Activated naive CD4-positive, alpha-beta T cell treated with anti-CD3 and anti-CD28 coated beads for 36 hours (primary cell): Measurements from ENCODE around the gene UFSP2. TPM values are rescaled to one million over a fixed set of nuclear protein-coding genes. Genes with fewer than 3 reads are reported as not detected.

ENCODE experiments used
- CTCF ChIA-PET: fragments of 350-600 bp; sonication (Branson Sonifier 250); formaldehyde crosslinking; loops from one replicate; lab custom pipeline; 2021; ENCODE audit warnings: antibody characterized with exemption; lab: Charles Lee
- DNase-seq: peaks from one replicate; pipeline ENCODE4 v3.0.0-alpha.2; 2020
- H3K27ac Mint-ChIP-seq: one replicate; pipeline ENCODE4 v1.8.0; 2021; ENCODE audit warnings: mild to moderate bottlenecking, mixed read lengths
- H3K27me3 Mint-ChIP-seq: one replicate; pipeline ENCODE4 v1.8.0; 2021; ENCODE audit warnings: low read depth, mixed read lengths
- H3K36me3 Mint-ChIP-seq: one replicate; pipeline ENCODE4 v1.8.0; 2021; ENCODE audit warnings: low read depth, mixed read lengths
- H3K4me1 Mint-ChIP-seq: one replicate; pipeline ENCODE4 v1.8.0; 2021; ENCODE audit warnings: low read depth, mixed read lengths
- H3K4me3 Mint-ChIP-seq: one replicate; pipeline ENCODE4 v1.8.0; 2021; ENCODE audit warnings: mild to moderate bottlenecking, moderate library complexity, mixed read lengths
- H3K9me3 Mint-ChIP-seq: one replicate; pipeline ENCODE4 v1.8.0; 2021; ENCODE audit warnings: mixed read lengths
- intact Hi-C: fragments of 100-400 bp; cut with micrococcal nuclease; formaldehyde crosslinking; loops from one replicate; pipeline ENCODE4 v1.15.1; 2023
- total RNA-seq, 2 experiments: library from RNA; stranded (reverse); gene quantifications; one replicate each; pipeline ENCODE4 v1.2.3, GENCODE V29; 2021

Gene UFSP2
- total RNA-seq, 2 experiments from 2014 or later: 24.4 to 30.7 TPM

DNA sequence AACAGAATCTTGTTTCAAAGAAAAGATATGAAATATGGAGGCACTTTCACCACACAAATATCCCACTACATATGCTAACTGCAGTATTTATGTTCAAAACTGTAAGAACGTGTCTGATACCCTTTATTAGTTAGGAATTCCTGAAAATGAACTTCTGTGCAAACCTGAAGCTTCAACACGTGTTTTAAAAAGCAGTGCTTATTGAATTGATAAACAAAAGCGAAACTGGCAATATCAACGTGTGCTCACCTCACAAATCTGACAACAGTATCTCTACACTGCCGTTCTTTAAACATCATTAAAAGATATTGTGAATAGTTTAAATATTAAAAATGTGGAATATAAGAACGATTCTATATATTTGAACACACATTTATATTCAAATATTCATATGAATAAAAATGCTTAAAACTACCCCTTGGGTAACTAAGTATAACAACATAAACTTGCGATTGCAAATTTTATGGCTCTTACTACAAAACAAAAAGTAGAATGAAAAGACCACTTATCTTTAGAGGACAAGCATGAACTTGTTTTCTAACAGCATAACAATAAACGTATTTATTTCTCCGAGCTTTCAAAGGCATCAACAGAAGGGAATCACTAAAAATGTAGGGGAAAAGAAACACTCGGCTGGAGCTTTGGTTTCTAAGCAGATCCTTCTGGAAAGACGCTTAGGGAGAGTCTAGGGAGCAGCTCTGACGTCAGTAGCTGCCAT lies 30.4 kb downstream of the UFSP2 start, which contains the start of gene LRP2BP:
LRP2BP (minus strand) TSS at position 687 of the 718 bp plus-strand sequence. CDS start 17,738 bp downstream, outside the sequence.
- Mint-ChIP-seq H3K4me1 (peaks cover 38% of the 10 kb centered on the region), H3K36me3 (peaks cover 7% of the 10 kb centered on the region), H3K27me3 (no peaks in the 10 kb centered on the region), H3K4me3 (peak within 1 kb of the TSS; percentile 93), H3K9me3 (no peaks in the 10 kb centered on the region), H3K27ac (peak within 1 kb of the TSS; percentile 98)
- DNase-seq: no peak
- intact Hi-C loops: loop anchor here (1.0 to 10.0 kb wide), 4 partner anchors 77 to 1891 kb away; partner anchors contain the start of genes ING2, RWDD4 and TRAPPC11
- CTCF ChIA-PET: interaction anchor here (0.6 to 1.1 kb wide), 4 partner anchors 33 to 299 kb away, joined by 3 to 4 read pairs (median 4); no protein-coding TSS in a partner anchor

DNA sequence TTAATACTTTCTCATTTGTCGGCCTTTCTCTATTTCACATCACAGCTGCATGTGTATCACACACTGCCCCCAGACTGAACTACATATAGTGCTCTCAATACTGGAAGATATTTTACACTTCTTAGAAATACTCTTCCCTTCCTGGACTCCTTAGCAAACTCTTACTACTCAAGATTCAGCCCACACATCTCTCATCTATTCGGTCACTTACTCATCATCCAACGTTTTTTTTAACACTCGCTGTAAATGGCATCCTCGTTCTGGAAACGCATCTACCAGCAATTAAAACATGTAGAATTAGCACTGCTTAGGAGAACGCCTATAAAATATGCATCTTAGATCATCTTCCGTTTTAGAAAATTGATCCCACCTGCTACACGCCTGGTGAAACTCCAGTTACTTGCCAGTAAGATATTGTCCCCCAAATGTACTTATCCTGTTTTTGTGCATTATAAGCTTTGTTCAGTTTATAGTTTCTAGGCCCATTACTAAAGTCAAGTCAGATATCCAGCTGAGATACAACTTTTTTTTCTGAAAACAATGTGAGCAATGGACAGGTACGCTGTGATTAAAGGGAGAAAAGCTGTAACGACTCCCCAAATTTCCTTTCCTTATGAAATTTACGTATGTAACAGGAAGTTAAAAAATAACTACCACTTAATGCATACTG lies 31.1 kb downstream of the UFSP2 start:
- Mint-ChIP-seq H3K9me3 (no peaks in the 10 kb centered on the region), H3K4me3 (peak overlapping the region; percentile 93), H3K4me1 (peaks cover 35% of the 10 kb centered on the region), H3K27ac (peak overlapping the region; percentile 98), H3K36me3 (peaks cover 3% of the 10 kb centered on the region), H3K27me3 (no peaks in the 10 kb centered on the region)
- no peak for DNase-seq
- intact Hi-C loops: loop anchor here (1.0 to 10.0 kb wide), 5 partner anchors 49 to 1890 kb away; partner anchors contain the start of genes ING2, RWDD4 and TRAPPC11
- CTCF ChIA-PET: interaction anchor here (0.7 to 1.0 kb wide), 2 partner anchors 34 to 211 kb away, joined by 3 to 4 read pairs; no protein-coding TSS in a partner anchor

DNA sequence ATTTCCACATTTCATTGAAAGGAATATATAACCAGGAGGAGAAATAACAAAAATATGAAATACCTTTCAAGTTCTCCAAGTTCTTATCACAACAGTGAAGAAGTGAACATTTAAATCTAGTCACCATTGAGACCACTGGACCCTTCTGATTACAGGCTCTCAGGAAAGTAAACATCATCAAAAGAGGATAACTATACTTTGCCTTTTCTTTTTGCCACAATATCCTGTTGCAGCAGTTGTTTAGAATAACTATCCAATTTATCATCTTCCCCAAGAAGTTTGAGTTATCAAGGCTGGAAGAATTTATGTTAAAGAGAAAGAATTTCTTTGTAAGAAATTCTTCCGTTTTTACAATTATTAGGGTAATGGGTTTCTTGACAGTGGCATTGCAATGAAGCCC lies 33.6 kb downstream of the UFSP2 start:
- Mint-ChIP-seq H3K27me3 (no peaks in the 10 kb centered on the region), H3K4me3 (no peak overlapping the region), H3K4me1 (peaks cover 15% of the 10 kb centered on the region), H3K27ac (no peak overlapping the region), H3K9me3 (no peaks in the 10 kb centered on the region), H3K36me3 (peaks cover 1% of the 10 kb centered on the region)
- DNase-seq: no peak
- intact Hi-C loops: loop anchor here (10.0 kb wide), 1 partner anchor 1887 kb away; the partner anchor contains the start of gene ING2
- CTCF ChIA-PET: no interaction called here

DNA sequence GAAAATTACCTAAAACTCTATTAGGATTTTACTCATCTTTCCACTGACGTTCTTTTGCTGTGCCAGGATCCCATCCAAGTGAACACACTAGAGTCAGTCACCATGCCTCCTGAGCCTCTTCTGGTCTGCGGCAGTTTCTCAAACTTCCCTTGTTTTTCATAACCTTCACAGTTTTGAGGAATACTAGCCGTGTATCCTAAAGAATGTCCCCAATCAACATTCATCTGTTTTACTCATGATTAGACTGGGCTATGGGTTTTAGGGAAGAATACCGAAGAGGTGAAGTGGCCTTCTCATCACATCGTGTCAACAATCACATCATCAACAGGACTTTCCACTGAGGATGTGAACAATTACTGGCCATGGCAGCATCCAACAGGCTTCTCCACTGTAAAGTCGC lies 34.8 kb downstream of the UFSP2 start:
- no peak for DNase-seq
- CTCF ChIA-PET: no interaction called here
- H3K27me3 Mint-ChIP-seq: no peaks in the 10 kb centered on the region
- intact Hi-C loops: loop anchor here (10.0 kb wide), 1 partner anchor 1886 kb away; the partner anchor contains the start of gene ING2
- H3K9me3 Mint-ChIP-seq: no peaks in the 10 kb centered on the region
- peaks cover 11% of the 10 kb centered on the region for H3K4me1 Mint-ChIP-seq
- no peak overlapping the region for H3K27ac Mint-ChIP-seq
- H3K36me3 Mint-ChIP-seq: peaks cover 1% of the 10 kb centered on the region
- no peak overlapping the region for H3K4me3 Mint-ChIP-seq

DNA sequence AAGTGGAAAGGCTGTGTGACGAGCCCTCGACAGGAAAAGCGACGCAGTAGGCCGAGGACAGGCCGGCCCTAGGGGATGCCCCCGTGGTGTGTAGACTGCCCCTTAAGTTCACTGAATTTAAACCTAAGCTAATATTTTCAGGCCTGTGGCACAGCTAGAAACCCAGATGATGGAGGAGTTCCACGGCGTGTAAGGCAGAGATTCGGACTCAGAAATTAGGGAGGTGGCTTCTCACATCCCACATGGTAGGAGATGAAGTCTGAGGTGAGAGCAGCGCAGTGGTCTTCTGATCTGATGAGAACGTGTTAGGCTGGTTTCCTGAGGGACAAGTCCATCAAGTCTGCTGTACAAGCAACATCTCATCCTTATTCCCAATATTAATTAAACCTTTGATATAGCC lies 37.8 kb downstream of the UFSP2 start:
- CTCF ChIA-PET: no interaction called here
- intact Hi-C loops: no loop called here
- no peak overlapping the region for H3K27ac Mint-ChIP-seq

DNA sequence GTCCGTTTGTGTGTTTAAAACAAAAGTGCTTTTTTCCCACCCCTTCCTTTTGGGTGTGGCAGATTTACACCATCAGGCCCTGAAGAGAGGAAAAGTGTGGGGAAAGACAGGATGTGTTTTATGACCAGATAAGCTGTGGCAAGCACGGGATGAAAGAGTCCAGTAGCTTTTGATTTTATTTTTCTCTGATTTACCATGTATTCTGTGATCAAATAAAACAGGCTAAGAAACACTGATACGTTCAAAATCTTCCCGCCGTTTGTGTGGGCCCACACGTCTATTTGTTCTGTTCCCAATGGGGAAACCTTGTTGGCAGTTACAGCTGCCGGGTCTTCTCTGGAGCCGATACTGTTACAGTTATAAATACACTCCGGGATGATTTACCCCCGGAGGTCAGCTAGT lies 40.8 kb downstream of the UFSP2 start:
- Mint-ChIP-seq H3K9me3 (peaks cover 3% of the 10 kb centered on the region), H3K27me3 (peaks cover 24% of the 10 kb centered on the region), H3K27ac (no peak overlapping the region), H3K36me3 (peaks cover 3% of the 10 kb centered on the region), H3K4me1 (peaks cover 11% of the 10 kb centered on the region), H3K4me3 (no peak overlapping the region)
- CTCF ChIA-PET: no interaction called here
- intact Hi-C loops: no loop called here
- no peak for DNase-seq

More for the DNA sequence above, 37.8 kb downstream of the UFSP2 start:
- no peak overlapping the region for H3K4me3 Mint-ChIP-seq
- peaks cover 24% of the 10 kb centered on the region for H3K27me3 Mint-ChIP-seq
- H3K9me3 Mint-ChIP-seq: no peaks in the 10 kb centered on the region
- peaks cover 11% of the 10 kb centered on the region for H3K4me1 Mint-ChIP-seq
- peaks cover 3% of the 10 kb centered on the region for H3K36me3 Mint-ChIP-seq
- DNase-seq: no peak

DNA sequence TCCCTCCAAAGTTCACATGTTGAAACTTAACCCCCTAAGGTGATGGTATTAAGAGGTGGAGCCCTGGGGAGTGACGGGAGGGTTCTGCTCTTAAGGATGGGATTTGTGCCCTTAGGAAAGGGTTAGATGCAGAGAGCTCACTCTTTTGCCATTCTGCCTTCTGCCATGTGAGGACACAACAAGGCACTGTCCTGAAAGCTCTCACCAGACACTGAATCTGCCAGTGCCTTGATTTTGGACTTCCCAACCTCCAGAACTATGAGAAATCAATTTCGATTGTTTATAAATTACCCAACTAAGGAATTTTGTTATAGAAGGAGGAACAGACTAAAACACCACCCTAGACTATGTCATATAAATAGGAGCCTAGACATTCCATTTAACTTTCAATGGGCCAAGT lies 41.7 kb downstream of the UFSP2 start:
- Mint-ChIP-seq H3K4me1 (peaks cover 11% of the 10 kb centered on the region), H3K9me3 (peaks cover 3% of the 10 kb centered on the region), H3K27ac (no peak overlapping the region), H3K36me3 (peaks cover 3% of the 10 kb centered on the region), H3K27me3 (peaks cover 24% of the 10 kb centered on the region), H3K4me3 (no peak overlapping the region)
- CTCF ChIA-PET: no interaction called here
- intact Hi-C loops: no loop called here
- DNase-seq: no peak

DNA sequence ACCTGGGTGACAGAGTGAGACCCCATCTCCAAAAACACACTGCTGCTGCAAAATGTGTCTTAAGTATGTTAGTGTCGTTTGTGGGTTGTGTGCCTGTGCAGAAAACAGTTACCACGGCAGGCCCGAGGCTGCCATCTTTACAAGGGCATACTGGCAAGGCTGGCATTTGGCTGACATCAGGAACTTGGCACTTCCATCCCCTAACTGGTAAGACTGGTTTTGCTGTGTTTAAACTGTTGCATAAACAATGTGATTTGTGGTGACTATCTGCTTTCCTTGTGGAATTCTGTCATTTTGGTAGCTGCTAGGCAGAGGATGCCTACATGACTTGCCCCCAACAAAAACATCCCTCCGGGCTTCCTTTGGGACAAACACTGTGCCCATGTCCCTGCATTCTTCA lies 42.3 kb downstream of the UFSP2 start:
- H3K9me3 Mint-ChIP-seq: peaks cover 3% of the 10 kb centered on the region
- CTCF ChIA-PET: no interaction called here
- peaks cover 3% of the 10 kb centered on the region for H3K36me3 Mint-ChIP-seq
- no peak for DNase-seq
- no peak overlapping the region for H3K4me3 Mint-ChIP-seq
- no peak overlapping the region for H3K27ac Mint-ChIP-seq
- intact Hi-C loops: no loop called here
- peaks cover 24% of the 10 kb centered on the region for H3K27me3 Mint-ChIP-seq
- H3K4me1 Mint-ChIP-seq: peaks cover 11% of the 10 kb centered on the region

DNA sequence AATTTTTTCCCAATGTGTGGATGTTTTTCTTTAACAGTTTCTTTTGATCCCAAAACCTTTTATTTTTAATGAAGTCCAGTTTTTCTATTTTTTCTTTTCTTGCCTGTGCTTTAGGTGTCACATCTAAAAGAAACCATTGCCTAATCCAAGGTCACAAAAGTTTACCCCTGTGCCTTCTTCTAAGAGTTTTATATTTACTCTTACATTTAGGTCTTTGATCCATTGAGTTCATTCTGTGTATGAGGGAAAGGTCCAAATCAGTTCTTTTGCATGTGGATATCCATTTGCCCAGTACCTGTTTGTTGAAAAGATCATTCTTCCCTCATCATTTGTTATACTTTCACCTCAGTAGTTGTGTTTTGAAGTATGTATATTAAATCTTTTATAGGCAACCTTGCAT lies 43.0 kb downstream of the UFSP2 start:
- H3K4me1 Mint-ChIP-seq: peaks cover 11% of the 10 kb centered on the region
- intact Hi-C loops: no loop called here
- CTCF ChIA-PET: interaction anchor here (0.6 kb wide), 1 partner anchor 37 kb away, joined by 3 read pairs; no protein-coding TSS in a partner anchor

DNA sequence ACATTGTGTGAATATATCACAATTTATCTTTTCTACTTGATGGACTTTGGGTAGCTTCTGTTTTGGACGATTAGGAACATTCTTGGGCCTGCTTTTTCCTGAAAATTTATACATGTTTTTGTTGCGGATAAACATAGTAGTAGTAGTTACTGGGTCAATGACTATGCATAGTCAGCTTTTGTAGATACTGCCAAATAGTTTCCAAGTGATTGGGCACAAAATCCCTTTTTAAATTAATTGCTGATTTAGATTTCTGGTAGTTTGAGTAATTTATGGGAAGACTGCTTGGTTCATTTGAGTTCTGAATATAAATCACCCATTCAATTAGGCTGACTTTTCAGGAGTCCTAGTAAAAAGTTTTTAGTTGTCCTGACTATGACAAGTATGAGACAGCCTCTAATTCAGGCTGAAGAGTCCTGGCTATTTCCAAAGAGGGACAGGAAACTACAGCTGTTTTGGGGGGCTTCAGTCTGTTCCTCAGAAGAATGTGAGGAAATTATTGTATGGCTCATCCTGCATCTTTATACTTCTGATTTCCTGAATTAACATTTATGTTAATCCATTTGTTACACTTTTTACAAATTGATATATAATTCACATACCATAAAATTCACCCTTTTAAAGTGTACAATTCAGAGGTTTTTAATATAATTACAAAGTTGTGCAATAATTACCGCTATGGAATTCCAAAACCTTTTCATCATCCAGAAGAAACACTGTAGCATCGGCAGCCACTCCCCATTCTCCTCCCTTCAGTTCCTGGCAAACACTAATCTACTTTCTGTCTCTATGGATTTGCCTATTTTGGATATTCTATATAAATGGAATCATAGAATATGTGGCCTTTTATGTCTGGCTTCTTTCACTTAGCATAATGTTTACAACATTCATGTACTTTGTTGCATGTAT lies 44.2 kb downstream of the UFSP2 start:
- Mint-ChIP-seq H3K36me3 (peaks cover 3% of the 10 kb centered on the region), H3K27ac (no peak overlapping the region), H3K4me1 (peaks cover 11% of the 10 kb centered on the region), H3K27me3 (peaks cover 24% of the 10 kb centered on the region), H3K9me3 (peaks cover 3% of the 10 kb centered on the region), H3K4me3 (no peak overlapping the region)
- intact Hi-C loops: no loop called here
- CTCF ChIA-PET: interaction anchor here (0.6 kb wide), 1 partner anchor 36 kb away, joined by 3 read pairs; no protein-coding TSS in a partner anchor
- DNase-seq: no peak

More for the DNA sequence above, 43.0 kb downstream of the UFSP2 start:
- DNase-seq: no peak
- Mint-ChIP-seq H3K9me3 (peaks cover 3% of the 10 kb centered on the region), H3K27ac (no peak overlapping the region), H3K27me3 (peaks cover 24% of the 10 kb centered on the region), H3K4me3 (no peak overlapping the region), H3K36me3 (peaks cover 3% of the 10 kb centered on the region)

DNA sequence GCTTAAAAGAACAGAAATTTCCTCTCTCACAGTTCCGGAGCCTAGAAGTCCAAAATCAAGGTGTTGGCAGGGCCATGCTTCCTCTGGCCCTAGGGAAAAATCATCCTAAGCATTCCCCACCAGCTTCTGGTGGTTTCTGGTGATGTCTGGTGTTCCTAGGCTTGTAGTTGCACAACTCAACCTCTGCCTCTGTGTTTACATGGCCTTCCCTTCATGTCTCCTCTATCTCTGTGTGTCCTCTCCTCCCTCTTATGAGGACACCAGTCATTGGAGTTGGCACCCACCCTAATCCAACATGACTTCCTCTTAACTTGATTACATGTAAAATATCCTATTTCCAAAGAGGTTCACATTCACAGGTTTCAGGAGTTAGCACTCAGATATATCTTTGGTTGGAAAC lies 45.4 kb downstream of the UFSP2 start:
- Mint-ChIP-seq H3K4me1 (peaks cover 10% of the 10 kb centered on the region), H3K9me3 (peaks cover 3% of the 10 kb centered on the region), H3K27ac (no peak overlapping the region), H3K36me3 (peaks cover 3% of the 10 kb centered on the region), H3K27me3 (peaks cover 18% of the 10 kb centered on the region), H3K4me3 (no peak overlapping the region)
- CTCF ChIA-PET: no interaction called here
- intact Hi-C loops: no loop called here
- DNase-seq: no peak
